Thoracic aorta endothelial cell (primary cell): ENCODE results near the gene HOXD12. TPM values are rescaled to one million over a fixed set of nuclear protein-coding genes. Genes with fewer than 3 reads are reported as not detected.

Experiments
- small RNA-seq: library from RNA; depleted of rRNA; stranded (forward); fragments of <200 nt; gene quantifications from one replicate; pipeline ENCODE3, GENCODE V24; 2012
- total RNA-seq: library from RNA; depleted of rRNA; stranded (reverse); fragments of >200 nt; gene quantifications from 2 replicates; pipeline ENCODE4 v1.2.3, GENCODE V29; 2012

Gene HOXD12
- not detected in 2 replicates for total RNA-seq

GRCh38 chr2:176099728-176100546 is at the start of gene HOXD12:
TSS of gene HOXD12 (plus strand) at chr2:176099795. CDS start at chr2:176099802, 7 bp downstream.

GRCh38 chr2:176083796-176084261 is 15.8 kb upstream of the HOXD12 start, which contains the start of gene EVX2:
TSS of gene EVX2 (minus strand) at chr2:176083962. CDS start at chr2:176083776, 186 bp downstream.

DNA sequence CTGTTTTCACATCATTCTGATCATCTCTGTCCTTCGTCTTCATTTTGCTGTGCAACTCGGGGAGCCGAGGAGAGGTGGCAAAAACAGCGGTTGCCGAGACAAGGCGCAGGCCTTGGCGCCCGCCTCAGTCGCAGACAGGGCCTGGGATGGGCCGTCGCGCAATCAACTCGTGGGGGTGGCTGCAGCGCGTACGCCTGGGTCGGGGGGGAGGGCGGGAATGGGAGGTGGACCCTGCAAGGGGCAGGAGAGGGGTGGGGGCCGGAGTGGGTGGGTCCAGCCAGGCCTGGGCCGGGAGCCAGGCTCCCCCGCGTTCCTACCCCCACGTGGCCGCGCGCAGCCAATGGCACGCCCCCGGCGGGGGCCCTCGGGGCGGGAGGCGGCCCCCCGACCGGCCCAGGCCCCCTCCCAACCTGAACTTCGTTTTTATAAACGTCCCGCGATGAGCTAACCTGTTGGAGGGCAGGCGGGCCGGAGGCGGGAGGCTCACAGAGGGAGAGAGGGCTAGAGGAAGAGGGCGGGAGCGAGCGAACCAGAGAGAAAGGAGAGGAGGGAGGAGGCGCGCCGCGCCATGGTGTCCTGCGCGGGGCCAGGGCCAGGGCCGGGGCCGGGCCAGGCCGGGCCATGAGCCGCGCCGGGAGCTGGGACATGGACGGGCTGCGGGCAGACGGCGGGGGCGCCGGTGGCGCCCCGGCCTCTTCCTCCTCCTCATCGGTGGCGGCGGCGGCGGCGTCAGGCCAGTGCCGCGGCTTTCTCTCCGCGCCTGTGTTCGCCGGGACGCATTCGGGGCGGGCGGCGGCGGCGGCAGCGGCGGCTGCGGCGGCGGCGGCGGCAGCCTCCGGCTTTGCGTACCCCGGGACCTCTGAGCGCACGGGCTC is 7.1 kb upstream of the HOXD12 start, which contains the start of gene HOXD13:
Gene HOXD13, plus strand, starts transcription at position 452 of the 875 bp plus-strand sequence. Its CDS starts 170 bp downstream, at position 622.

DNA sequence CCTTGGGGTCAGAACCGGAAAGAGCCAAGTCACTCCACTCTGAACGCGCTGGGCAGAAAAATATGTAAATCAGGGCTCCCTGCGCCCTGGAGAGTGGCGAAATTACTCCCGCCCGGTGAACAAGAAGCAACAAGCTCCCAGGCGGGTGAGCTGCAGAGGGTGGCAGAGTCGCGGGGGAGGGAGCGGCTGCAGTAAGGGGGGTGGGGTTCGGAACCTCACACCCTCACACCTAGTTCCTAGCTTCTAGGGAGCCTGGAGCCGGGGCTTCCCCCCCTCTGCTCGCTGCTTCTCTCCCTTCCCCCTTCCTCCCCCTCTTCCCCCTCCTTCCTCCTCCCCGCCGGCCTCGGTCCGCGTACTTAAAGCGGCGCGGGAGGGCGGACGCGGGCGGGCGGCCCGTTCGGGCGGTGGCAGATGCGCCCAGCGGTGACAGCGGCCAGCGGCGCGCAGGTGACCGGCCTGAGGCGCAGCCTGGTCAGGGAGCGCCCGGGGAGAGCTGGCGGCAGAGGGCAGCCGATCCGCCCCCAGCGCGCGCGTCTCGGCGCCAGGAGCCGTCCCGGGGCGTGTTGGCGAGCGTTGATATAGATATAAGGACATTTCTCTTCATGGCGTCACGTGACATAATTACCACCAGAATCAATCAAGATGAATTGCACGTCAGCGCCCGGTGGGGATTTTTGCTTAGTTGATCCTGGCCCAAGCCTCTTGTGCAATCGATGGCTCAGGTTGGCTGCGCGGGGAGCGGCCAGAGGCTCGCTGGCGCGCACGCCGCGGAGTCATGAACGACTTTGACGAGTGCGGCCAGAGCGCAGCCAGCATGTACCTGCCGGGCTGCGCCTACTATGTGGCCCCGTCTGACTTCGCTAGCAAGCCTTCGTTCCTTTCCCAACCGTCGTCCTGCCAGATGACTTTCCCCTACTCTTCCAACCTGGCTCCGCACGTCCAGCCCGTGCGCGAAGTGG is 7.3 kb downstream of the HOXD12 start, which contains the start of gene HOXD11:
Gene HOXD11, plus strand, starts transcription at position 700 of the 959 bp plus-strand sequence. Its CDS starts 76 bp downstream, at position 776.

GRCh38 chr2:176115883-176116813 is 16.6 kb downstream of the HOXD12 start, which contains the start of gene HOXD10:
TSS of gene HOXD10 (plus strand) at chr2:176116778. CDS start at chr2:176116834, 56 bp downstream.

DNA sequence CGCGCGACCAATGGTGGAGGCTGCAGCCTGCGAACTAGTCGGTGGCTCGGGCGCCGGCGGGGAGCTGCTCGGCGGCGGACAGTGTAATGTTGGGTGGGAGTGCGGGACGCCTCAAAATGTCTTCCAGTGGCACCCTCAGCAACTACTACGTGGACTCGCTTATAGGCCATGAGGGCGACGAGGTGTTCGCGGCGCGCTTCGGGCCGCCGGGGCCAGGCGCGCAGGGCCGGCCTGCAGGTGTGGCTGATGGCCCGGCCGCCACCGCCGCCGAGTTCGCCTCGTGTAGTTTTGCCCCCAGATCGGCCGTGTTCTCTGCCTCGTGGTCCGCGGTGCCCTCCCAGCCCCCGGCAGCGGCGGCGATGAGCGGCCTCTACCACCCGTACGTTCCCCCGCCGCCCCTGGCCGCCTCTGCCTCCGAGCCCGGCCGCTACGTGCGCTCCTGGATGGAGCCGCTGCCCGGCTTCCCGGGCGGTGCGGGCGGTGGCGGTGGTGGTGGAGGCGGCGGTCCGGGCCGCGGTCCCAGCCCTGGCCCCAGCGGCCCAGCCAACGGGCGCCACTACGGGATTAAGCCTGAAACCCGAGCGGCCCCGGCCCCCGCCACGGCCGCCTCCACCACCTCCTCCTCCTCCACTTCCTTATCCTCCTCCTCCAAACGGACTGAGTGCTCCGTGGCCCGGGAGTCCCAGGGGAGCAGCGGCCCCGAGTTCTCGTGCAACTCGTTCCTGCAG is 23.3 kb downstream of the HOXD12 start, which contains the start of gene HOXD9:
Gene HOXD9, plus strand, starts transcription at position 37 of the 728 bp plus-strand sequence. Its CDS starts 50 bp downstream, at position 87.

GRCh38 chr2:176128982-176129796 is 29.6 kb downstream of the HOXD12 start, which contains the start of gene HOXD8:
TSS of gene HOXD8 (plus strand) at chr2:176129705. CDS start at chr2:176130367, 662 bp downstream.

DNA sequence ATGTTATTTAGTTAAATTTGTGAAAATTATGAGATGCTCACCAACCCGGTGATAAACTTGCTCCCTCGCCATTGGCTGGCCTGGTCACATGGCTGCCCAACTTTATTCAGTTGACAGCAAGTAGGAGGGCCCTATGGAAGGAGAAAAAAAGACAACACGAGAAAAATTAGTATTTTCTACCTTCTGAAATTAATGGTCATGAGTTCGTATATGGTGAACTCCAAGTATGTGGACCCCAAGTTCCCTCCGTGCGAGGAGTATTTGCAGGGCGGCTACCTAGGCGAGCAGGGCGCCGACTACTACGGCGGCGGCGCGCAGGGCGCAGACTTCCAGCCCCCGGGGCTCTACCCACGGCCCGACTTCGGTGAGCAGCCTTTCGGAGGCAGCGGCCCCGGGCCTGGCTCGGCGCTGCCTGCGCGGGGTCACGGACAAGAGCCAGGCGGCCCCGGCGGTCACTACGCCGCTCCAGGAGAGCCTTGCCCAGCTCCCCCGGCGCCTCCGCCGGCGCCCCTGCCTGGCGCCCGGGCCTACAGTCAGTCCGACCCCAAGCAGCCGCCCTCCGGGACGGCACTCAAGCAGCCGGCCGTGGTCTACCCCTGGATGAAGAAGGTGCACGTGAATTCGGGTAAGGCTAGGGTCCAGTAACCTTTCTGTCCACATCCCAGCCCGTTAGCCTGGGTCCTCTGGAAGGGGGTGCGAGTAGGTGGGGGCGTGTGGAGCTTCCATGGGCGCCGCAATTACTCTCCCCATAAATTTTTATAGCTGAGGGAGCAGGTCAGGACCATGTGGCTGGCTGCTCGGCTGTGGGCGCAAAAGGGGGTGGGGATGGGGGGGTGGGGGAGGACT is 52.1 kb downstream of the HOXD12 start, which contains the start of gene HOXD4:
Gene HOXD4, plus strand, starts transcription at position 109 of the 846 bp plus-strand sequence. Its CDS starts 84 bp downstream, at position 193.

Small RNA genes within 50 kb of the gene (small RNA-seq; reads per million reads assigned to genes)
- gene MIR10B, result 22.1 reads per million, percentile 96 among the genes with 10 or more reads in this experiment

Other genes starting within 250 kb of the HOXD12 start
- 17.4 and 20.5 TPM in 2 replicates for gene LNPK, start 97.5 kb upstream of the HOXD12 start, total RNA-seq
- gene EVX2, start 15.8 kb upstream of the HOXD12 start, total RNA-seq, result not detected in 2 replicates
- gene HOXD13, start 7.1 kb upstream of the HOXD12 start, total RNA-seq, result not detected in 2 replicates
- gene HOXD11, start 7.5 kb downstream of the HOXD12 start, total RNA-seq, result not detected in 2 replicates
- gene HOXD10, start 17.0 kb downstream of the HOXD12 start, total RNA-seq, result not detected in 2 replicates
- gene HOXD9, start 22.9 kb downstream of the HOXD12 start, total RNA-seq, result 2.0 TPM in 1 of 2 replicates, not detected in the other
- 9.3 TPM in 1 of 2 replicates, not detected in the other for gene HOXD8, start 29.9 kb downstream of the HOXD12 start, total RNA-seq
- gene HOXD4, start 51.8 kb downstream of the HOXD12 start, total RNA-seq, result 8.7 TPM in 1 of 2 replicates, not detected in the other
- 11.2 TPM in 1 of 2 replicates, not detected in the other for gene HOXD3, start 57.5 kb downstream of the HOXD12 start, total RNA-seq
- 15.3 TPM in 1 of 2 replicates, not detected in the other for gene HOXD1, start 88.9 kb downstream of the HOXD12 start, total RNA-seq
- gene MTX2, start 169.6 kb downstream of the HOXD12 start, total RNA-seq, result 21.8 and 23.6 TPM in 2 replicates